PC-9 (cell line): ENCODE measurements around the gene LDAF1. TPM values are rescaled to one million over a fixed set of nuclear protein-coding genes. Genes with fewer than 3 reads are reported as not detected.

Experiments
- BruUV-seq: library from RNA; stranded (reverse); fragments of 400-500 nt; replicated peaks from 2 replicates; lab custom pipeline; 2021; lab: Mats Ljungman, UMichigan
- CTCF ChIA-PET: fragments of 300-600 bp; sonication (Branson Sonifier 250); formaldehyde crosslinking; loops from one replicate; lab custom pipeline; 2022; ENCODE audit warnings: antibody characterized with exemption; lab: Charles Lee
- POLR2A ChIA-PET: fragments of 300-600 bp; sonication (Branson Sonifier 250); formaldehyde crosslinking; loops from one replicate; lab custom pipeline; 2022; ENCODE audit warnings: antibody characterized with exemption; ENCODE audit not compliant: unreplicated experiment; lab: Charles Lee
- DNase-seq, 2 experiments: peaks; one replicate each; pipeline versions ENCODE4 v3.0.0 to v3.0.0-alpha.2; 2015 to 2022; ENCODE audit warnings: mixed read lengths in 1 of 2
- H2AFZ ChIP-seq: fragments of 200-600 bp; sonication (generic); 2 replicates; pipeline ENCODE4 v1.8.1; 2017; ENCODE audit warnings: antibody characterized with exemption
- H3F3A ChIP-seq: fragments of 200-600 bp; sonication (generic); 2 replicates; pipeline ENCODE4 v1.8.1; 2017; ENCODE audit warnings: antibody characterized with exemption, mild to moderate bottlenecking, low read depth; ENCODE audit not compliant: insufficient read depth
- H3K27ac ChIP-seq: fragments of 200-600 bp; sonication (generic); 2 replicates; pipeline ENCODE4 v1.6.1; 2016; ENCODE audit warnings: mixed run types
- H3K27me3 ChIP-seq: fragments of 200-600 bp; sonication (generic); 2 replicates; pipeline ENCODE4 v1.6.1; 2016; ENCODE audit warnings: low read depth, mixed run types; ENCODE audit not compliant: insufficient read depth
- H3K36me3 ChIP-seq: fragments of 200-600 bp; sonication (generic); 2 replicates; pipeline ENCODE4 v1.6.1; 2016; ENCODE audit warnings: low read depth, mixed run types
- H3K4me1 ChIP-seq: fragments of 200-600 bp; sonication (generic); replicated peaks from 2 replicates; pipeline ENCODE4 v1.6.1; 2016; ENCODE audit warnings: mixed run types; ENCODE audit not compliant: insufficient read depth
- H3K4me2 ChIP-seq: fragments of 200-600 bp; sonication (generic); 2 replicates; pipeline ENCODE4 v1.6.1; 2017; ENCODE audit warnings: mixed run types
- H3K4me3 ChIP-seq: fragments of 200-600 bp; sonication (generic); 2 replicates; pipeline ENCODE4 v1.6.1; 2016; ENCODE audit warnings: mixed run types
- H3K79me2 ChIP-seq: fragments of 200-600 bp; sonication (generic); 2 replicates; pipeline ENCODE4 v1.6.1; 2017; ENCODE audit warnings: low read depth, mixed run types
- H3K9me2 ChIP-seq: fragments of 200-600 bp; sonication (generic); 2 replicates; pipeline ENCODE4 v1.8.1; 2017; ENCODE audit warnings: mild to moderate bottlenecking; ENCODE audit not compliant: insufficient read depth
- H3K9me3 ChIP-seq: fragments of 200-600 bp; sonication (generic); 2 replicates; pipeline ENCODE4 v1.8.1; 2016; ENCODE audit warnings: low read depth; ENCODE audit not compliant: insufficient read depth
- H4K20me1 ChIP-seq: fragments of 200-600 bp; sonication (generic); 2 replicates; pipeline ENCODE4 v1.8.1; 2017; ENCODE audit not compliant: insufficient read depth
- CTCF ChIP-seq: fragments of 200-600 bp; sonication (generic); conservative IDR thresholded peaks from 2 replicates; pipeline ENCODE4 v1.6.1; 2017; ENCODE audit warnings: mixed run types, antibody characterized with exemption, mild to moderate bottlenecking, moderate library complexity
- EZH2 ChIP-seq: fragments of 200-600 bp; sonication (generic); IDR thresholded peaks from 2 replicates; pipeline ENCODE4 v1.8.0; 2017; ENCODE audit warnings: antibody characterized with exemption, low read depth
- intact Hi-C: fragments of 100-400 bp; cut with micrococcal nuclease; formaldehyde crosslinking; loops from one replicate; pipeline ENCODE4 v1.10.0; 2022; ENCODE audit not compliant: unreplicated experiment
- total RNA-seq: library from RNA; stranded (reverse); gene quantifications from 2 replicates; pipeline ENCODE4 v1.2.3, GENCODE V29; 2021

LDAF1 gene
- total RNA-seq, 1 experiment from 2014 or later = 47.6 TPM

GRCh38 chr16:21117567-21117966 is 40.9 kb upstream of the LDAF1 start:
- H2AFZ ChIP-seq = no peak overlapping the region
- ChIA-PET POLR2A (no interaction called here), CTCF (no interaction called here)
- H3K4me2 ChIP-seq = no peak overlapping the region
- no peaks in the 10 kb centered on the region for H3K27me3 ChIP-seq
- H3F3A ChIP-seq = no peaks in the 10 kb centered on the region
- no peaks in the 10 kb centered on the region for H3K9me3 ChIP-seq
- no peaks in the 10 kb centered on the region for H3K36me3 ChIP-seq
- DNase-seq = no peak
- H3K27ac ChIP-seq = no peak overlapping the region
- no peaks in the 10 kb centered on the region for H3K4me1 ChIP-seq
- no peaks in the 10 kb centered on the region for H4K20me1 ChIP-seq
- H3K9me2 ChIP-seq = no peaks in the 10 kb centered on the region
- no peak overlapping the region for H3K4me3 ChIP-seq
- intact Hi-C loops = no loop called here
- TF ChIP-seq CTCF (no peak), EZH2 (no peak)
- no peaks in the 10 kb centered on the region for H3K79me2 ChIP-seq
- no TSS peak for BruUV-seq

- intact Hi-C loops = no loop called here
- DNase-seq = no peak
- no peaks in the 10 kb centered on the region for H3K79me2 ChIP-seq
- ChIA-PET CTCF (no interaction called here), POLR2A (no interaction called here)
- no peaks in the 10 kb centered on the region for H3K36me3 ChIP-seq
- no peaks in the 10 kb centered on the region for H3K9me2 ChIP-seq
- no peak overlapping the region for H3K4me3 ChIP-seq
- no TSS peak for BruUV-seq
- H2AFZ ChIP-seq = no peak overlapping the region
- no peaks in the 10 kb centered on the region for H3K9me3 ChIP-seq
- H3K27ac ChIP-seq = no peak overlapping the region
- H3K27me3 ChIP-seq = peaks cover under 1% of the 10 kb centered on the region
- TF ChIP-seq CTCF (no peak), EZH2 (no peak)
- no peaks in the 10 kb centered on the region for H4K20me1 ChIP-seq
- no peaks in the 10 kb centered on the region for H3K4me1 ChIP-seq
- H3K4me2 ChIP-seq = no peak overlapping the region
- no peaks in the 10 kb centered on the region for H3F3A ChIP-seq
Measured at GRCh38 chr16:21120976-21121520, 37.4 kb upstream of the LDAF1 start.

GRCh38 chr16:21125191-21125590 is 33.3 kb upstream of the LDAF1 start:
- Histone ChIP-seq H3K9me3 (no peaks in the 10 kb centered on the region), H3K4me3 (no peak overlapping the region)
- CTCF ChIA-PET = no interaction called here

More at GRCh38 chr16:21125191-21125590, 33.3 kb upstream of the LDAF1 start:
- H3F3A ChIP-seq = no peaks in the 10 kb centered on the region
- no peaks in the 10 kb centered on the region for H3K4me1 ChIP-seq
- H3K36me3 ChIP-seq = no peaks in the 10 kb centered on the region
- no peak for DNase-seq
- BruUV-seq = no TSS peak
- H3K27me3 ChIP-seq = peaks cover 10% of the 10 kb centered on the region
- no peak overlapping the region for H3K4me2 ChIP-seq
- no peaks in the 10 kb centered on the region for H3K9me2 ChIP-seq
- no peaks in the 10 kb centered on the region for H3K79me2 ChIP-seq
- H4K20me1 ChIP-seq = no peaks in the 10 kb centered on the region
- POLR2A ChIA-PET = no interaction called here
- H2AFZ ChIP-seq = no peak overlapping the region
- no peak overlapping the region for H3K27ac ChIP-seq
- intact Hi-C loops = no loop called here
- TF ChIP-seq CTCF (no peak), EZH2 (no peak)
